ENCODE data around the gene AKR1C8. TPM values are rescaled to one million over a fixed set of nuclear protein-coding genes. Genes with fewer than 3 reads are reported as not detected.

Gene AKR1C8
- total and polyA plus RNA-seq, 9 of the 15 experiments (the other 6 are each of a cell fraction or from before 2014, with no cell fraction given), result 0.03 to 0.29 (median 0.08) TPM

- H3K9me3 ChIP-seq (replicated peaks; ENCODE audit: control insufficient read depth, insufficient read depth, low read depth, low read length), result peaks cover 2% of the 10 kb centered on the region
- in situ Hi-C loops (cut with MboI) (no loop called here), intact Hi-C loops (cut with micrococcal nuclease) (no loop called here)
- H3K9ac ChIP-seq (ENCODE audit: insufficient read depth in 1 of 2, low read depth in 2 of 2, low read length in 2 of 2), result no peak overlapping the region
- H3K79me2 ChIP-seq (ENCODE audit: control insufficient read depth, insufficient read depth, low read length), result no peaks in the 10 kb centered on the region
- no peaks in the 10 kb centered on the region for H4K20me1 ChIP-seq (replicated peaks; ENCODE audit: control insufficient read depth, insufficient read depth, low read length)
- H3K4me1 ChIP-seq (replicated peaks in 1 of 2; ENCODE audit: control insufficient read depth in 2 of 2, insufficient read depth in 2 of 2, low read length in 2 of 2), result no peaks in the 10 kb centered on the region
- H3K36me3 ChIP-seq (ENCODE audit: control insufficient read depth, insufficient read depth, low read length), result no peaks in the 10 kb centered on the region
- ATAC-seq, result no peak
- ChIA-PET POLR2A (no interaction called here), CTCF (ENCODE audit: low intra/inter-chr PET ratio) (no interaction called here)
- no peak overlapping the region for H3K4me2 ChIP-seq (ENCODE audit: insufficient read depth, low read length)
- no TSS peak for BruUV-seq (replicated peaks)
- no peaks in the 10 kb centered on the region for H3K9me1 ChIP-seq (ENCODE audit: control insufficient read depth, insufficient read depth, low read length)
- no peak for DNase-seq (ENCODE audit: extremely low read depth in 1 of 4, low spot score in 3 of 4)
- H3K4me3 ChIP-seq, result no peak overlapping the region
- H3K27me3 ChIP-seq (ENCODE audit: control insufficient read depth in 2 of 2, insufficient read depth in 2 of 2, low read length in 2 of 2), result no peaks in the 10 kb centered on the region
- no peak for FAIRE-seq
- 9% methylated on average over 1 of the region's 1 CpG for WGBS (ENCODE audit: insufficient coverage, low coverage, missing lambda C conversion rate)
- H2AFZ ChIP-seq (ENCODE audit: low read depth, low read length), result no peak overlapping the region
- H3K27ac ChIP-seq (ENCODE audit: extremely low read depth, low read depth, low read length), result no peak overlapping the region
- TF ChIP-seq CBX3 (IDR thresholded peaks at IDR 0.05; ENCODE audit: borderline replicate concordance in 1 of 2, low read length in 2 of 2), result peak in 1 of 2 experiments; percentile 73; a peak in 1 of 3 replicates
- no peak for TF ChIP-seq FOXK1 (CRISPR knock-in tag; IDR thresholded peaks at IDR 0.05; ENCODE audit: borderline replicate concordance)
- TF ChIP-seq MAZ (CRISPR knock-in tag; conservative IDR thresholded peaks at IDR 0.05 in 1 of 2, IDR thresholded peaks at IDR 0.05 in 1 of 2), result no peak
- TF ChIP-seq RBBP5 (IDR thresholded peaks at IDR 0.05; ENCODE audit: borderline replicate concordance, insufficient read depth, low read length, poor library complexity, severe bottlenecking), result no peak
- no peak for TF ChIP-seq CXXC5 (CRISPR knock-in tag; IDR thresholded peaks at IDR 0.05)
- TF ChIP-seq ZNF354B (CRISPR knock-in tag; IDR thresholded peaks at IDR 0.05), result peak; percentile 96
- TF ChIP-seq RBM25 (IDR thresholded peaks at IDR 0.05; ENCODE audit: low read depth, low read length, severe bottlenecking), result peak; percentile 73
- no peak for TF ChIP-seq HSF4 (CRISPR knock-in tag; IDR thresholded peaks at IDR 0.05; ENCODE audit: borderline replicate concordance)
- TF ChIP-seq RFX5 (IDR thresholded peaks at IDR 0.05; ENCODE audit: low read depth, low read length), result no peak
- TF ChIP-seq ZNF217 (CRISPR knock-in tag; IDR thresholded peaks at IDR 0.05), result no peak
- no peak for TF ChIP-seq PCBP1 (IDR thresholded peaks at IDR 0.05; ENCODE audit: low read depth, low read length, poor library complexity, severe bottlenecking)
- TF ChIP-seq NR4A1 (CRISPR knock-in tag; IDR thresholded peaks at IDR 0.05), result no peak
- no peak for TF ChIP-seq NR4A1 (tag; IDR thresholded peaks at IDR 0.05)
- TF ChIP-seq MLX (CRISPR knock-in tag; conservative IDR thresholded peaks at IDR 0.05), result no peak
- TF ChIP-seq PPARD (CRISPR knock-in tag; IDR thresholded peaks at IDR 0.05), result no peak
- TF ChIP-seq GABPB1 (CRISPR knock-in tag; IDR thresholded peaks at IDR 0.05), result no peak
- no peak for TF ChIP-seq HIVEP1 (CRISPR knock-in tag; IDR thresholded peaks at IDR 0.05)
- peak; percentile 99 for TF ChIP-seq ZNF507 (tag; conservative IDR thresholded peaks at IDR 0.05)
- no peak for TF ChIP-seq ATF2 (CRISPR knock-in tag; IDR thresholded peaks at IDR 0.05)
- peak; percentile 30; the same call in 1 of the 2 replicates for TF ChIP-seq XRCC3 (IDR thresholded peaks at IDR 0.05)
Measured at GRCh38 chr10:5136468-5137087, 48.4 kb downstream of the AKR1C8 start.

Measured in K562 (cell line).